HUES48 (cell line): Measurements from ENCODE around the gene PLSCR2.
"Not testable (repeated sequence)": the region's sequence is repeated elsewhere in the genome, so short reads cannot be mapped to it uniquely, and the experiment has no call there.

Experiments
- H3K27ac ChIP-seq: one replicate; pipeline ENCODE4 v1.7.0; 2013; ENCODE audit warnings: low read depth, low read length, inconsistent platforms
- H3K27me3 ChIP-seq: 2 replicates; pipeline ENCODE4 v1.6.1; 2013; ENCODE audit warnings: mild to moderate bottlenecking, low read length; ENCODE audit not compliant: control insufficient read depth, insufficient read depth
- H3K36me3 ChIP-seq: 2 replicates; pipeline ENCODE4 v1.6.1; 2013; ENCODE audit warnings: low read length; ENCODE audit not compliant: control insufficient read depth, insufficient read depth
- H3K4me1 ChIP-seq: 2 replicates; pipeline ENCODE4 v1.6.1; 2013; ENCODE audit warnings: mild to moderate bottlenecking, low read length; ENCODE audit not compliant: control insufficient read depth, insufficient read depth
- H3K4me3 ChIP-seq: 2 replicates; pipeline ENCODE4 v1.5.1; 2013; ENCODE audit warnings: mild to moderate bottlenecking, low read depth, low read length
- H3K9ac ChIP-seq: 2 replicates; pipeline ENCODE4 v1.6.1; 2013; ENCODE audit warnings: mild to moderate bottlenecking, low read depth, low read length, moderate library complexity
- H3K9me3 ChIP-seq: 2 replicates; pipeline ENCODE4 v1.6.1; 2013; ENCODE audit warnings: low read length; ENCODE audit not compliant: control insufficient read depth, insufficient read depth

Gene PLSCR2

GRCh38 chr3:146414010-146414409, 55.4 kb downstream of the PLSCR2 start:
- no peaks in the 10 kb centered on the region for H3K4me1 ChIP-seq
- peaks cover 3% of the 10 kb centered on the region; the same call in 1 of the 2 replicates for H3K9me3 ChIP-seq
- no peaks in the 10 kb centered on the region for H3K27me3 ChIP-seq
- H3K27ac ChIP-seq: no peak overlapping the region
- no peak overlapping the region for H3K4me3 ChIP-seq
- no peak overlapping the region for H3K9ac ChIP-seq
- no peaks in the 10 kb centered on the region for H3K36me3 ChIP-seq

- H3K9me3 ChIP-seq, H3K27me3 ChIP-seq, H3K9ac ChIP-seq, H3K27ac ChIP-seq, H3K4me1 ChIP-seq, H3K36me3 ChIP-seq, H3K4me3 ChIP-seq: not testable (repeated sequence)
Measured at GRCh38 chr3:146412711-146413110, 56.6 kb downstream of the PLSCR2 start.

GRCh38 chr3:146407956-146408355, 61.4 kb downstream of the PLSCR2 start:
- H3K36me3 ChIP-seq: no peaks in the 10 kb centered on the region
- H3K9me3 ChIP-seq: peaks cover 3% of the 10 kb centered on the region; the same call in 1 of the 2 replicates
- H3K27me3 ChIP-seq: no peaks in the 10 kb centered on the region
- no peak overlapping the region for H3K4me3 ChIP-seq
- H3K9ac ChIP-seq: no peak overlapping the region
- peaks cover 14% of the 10 kb centered on the region; the same call in 1 of the 2 replicates for H3K4me1 ChIP-seq
- H3K27ac ChIP-seq: no peak overlapping the region

- Histone ChIP-seq H3K9ac (no peak overlapping the region), H3K4me1 (peaks cover 15% of the 10 kb centered on the region; the same call in 1 of the 2 replicates), H3K9me3 (no peaks in the 10 kb centered on the region), H3K27ac (no peak overlapping the region), H3K4me3 (no peak overlapping the region), H3K36me3 (no peaks in the 10 kb centered on the region), H3K27me3 (no peaks in the 10 kb centered on the region)
Measured at GRCh38 chr3:146404436-146404835, 64.9 kb downstream of the PLSCR2 start.

GRCh38 chr3:146403792-146404191, 65.6 kb downstream of the PLSCR2 start:
- Histone ChIP-seq H3K27me3 (no peaks in the 10 kb centered on the region), H3K9me3 (no peaks in the 10 kb centered on the region), H3K36me3 (no peaks in the 10 kb centered on the region), H3K4me1 (peaks cover 15% of the 10 kb centered on the region; the same call in 1 of the 2 replicates), H3K4me3 (no peak overlapping the region), H3K9ac (no peak overlapping the region), H3K27ac (no peak overlapping the region)

GRCh38 chr3:146396792-146397191, 72.6 kb downstream of the PLSCR2 start:
- H3K9ac ChIP-seq: no peak overlapping the region
- H3K9me3 ChIP-seq: no peaks in the 10 kb centered on the region
- H3K27ac ChIP-seq: no peak overlapping the region
- H3K4me3 ChIP-seq: no peak overlapping the region
- H3K4me1 ChIP-seq: no peaks in the 10 kb centered on the region
- H3K27me3 ChIP-seq: no peaks in the 10 kb centered on the region
- H3K36me3 ChIP-seq: no peaks in the 10 kb centered on the region

GRCh38 chr3:146395164-146395563, 74.2 kb downstream of the PLSCR2 start:
- H3K27me3 ChIP-seq: no peaks in the 10 kb centered on the region
- H3K36me3 ChIP-seq: no peaks in the 10 kb centered on the region
- no peaks in the 10 kb centered on the region for H3K4me1 ChIP-seq

GRCh38 chr3:146390957-146391356, 78.4 kb downstream of the PLSCR2 start:
- H3K4me3 ChIP-seq: no peak overlapping the region

More at GRCh38 chr3:146395164-146395563, 74.2 kb downstream of the PLSCR2 start:
- Histone ChIP-seq H3K4me3 (no peak overlapping the region), H3K27ac (no peak overlapping the region), H3K9ac (no peak overlapping the region), H3K9me3 (no peaks in the 10 kb centered on the region)

GRCh38 chr3:146390006-146390772, 79.2 kb downstream of the PLSCR2 start:
- no peak overlapping the region for H3K9ac ChIP-seq
- no peaks in the 10 kb centered on the region for H3K9me3 ChIP-seq
- H3K27me3 ChIP-seq: no peaks in the 10 kb centered on the region
- H3K4me3 ChIP-seq: no peak overlapping the region
- no peaks in the 10 kb centered on the region for H3K4me1 ChIP-seq
- H3K36me3 ChIP-seq: no peaks in the 10 kb centered on the region
- H3K27ac ChIP-seq: no peak overlapping the region

More at GRCh38 chr3:146390957-146391356, 78.4 kb downstream of the PLSCR2 start:
- no peaks in the 10 kb centered on the region for H3K4me1 ChIP-seq
- no peaks in the 10 kb centered on the region for H3K27me3 ChIP-seq
- no peak overlapping the region for H3K9ac ChIP-seq
- H3K27ac ChIP-seq: no peak overlapping the region
- H3K36me3 ChIP-seq: no peaks in the 10 kb centered on the region
- H3K9me3 ChIP-seq: no peaks in the 10 kb centered on the region

- H3K9ac ChIP-seq: no peak overlapping the region
Measured at GRCh38 chr3:146387566-146387965, 81.8 kb downstream of the PLSCR2 start.

GRCh38 chr3:146386936-146387335, 82.4 kb downstream of the PLSCR2 start:
- no peak overlapping the region for H3K9ac ChIP-seq
- H3K27me3 ChIP-seq: no peaks in the 10 kb centered on the region
- H3K27ac ChIP-seq: no peak overlapping the region
- H3K9me3 ChIP-seq: no peaks in the 10 kb centered on the region
- 0 out of 2 replicates have a peak, but pooled peaks cover 10% of the 10 kb centered on the region for H3K4me1 ChIP-seq
- no peak overlapping the region for H3K4me3 ChIP-seq
- no peaks in the 10 kb centered on the region for H3K36me3 ChIP-seq

More at GRCh38 chr3:146387566-146387965, 81.8 kb downstream of the PLSCR2 start:
- Histone ChIP-seq H3K36me3 (no peaks in the 10 kb centered on the region), H3K9me3 (no peaks in the 10 kb centered on the region), H3K27ac (no peak overlapping the region), H3K4me1 (0 out of 2 replicates have a peak, but pooled peaks cover 8% of the 10 kb centered on the region), H3K4me3 (no peak overlapping the region), H3K27me3 (no peaks in the 10 kb centered on the region)
